ENCODE data around the gene TRAPPC11.

Gene TRAPPC11

GRCh38 chr4:183627979-183628588 lies 31.0 kb upstream of the TRAPPC11 start:
- FAIRE-seq: no peak
- DNase-seq (ENCODE audit: insufficient read length): no peak
- TF ChIP-seq TAF1 (IDR thresholded peaks at IDR 0.05; ENCODE audit: borderline replicate concordance, low read depth, low read length): no peak
- no peak for TF ChIP-seq POLR2AphosphoS5 (IDR thresholded peaks at IDR 0.05; ENCODE audit: low read depth, low read length)
- no peak for TF ChIP-seq POLR2A (IDR thresholded peaks at IDR 0.05; ENCODE audit: low read depth, low read length)

- DNase-seq (ENCODE audit: insufficient read length): no peak
- no peak for FAIRE-seq
- TF ChIP-seq POLR2AphosphoS5 (IDR thresholded peaks at IDR 0.05; ENCODE audit: low read depth, low read length): no peak
These were observed 27.4 kb upstream of the TRAPPC11 start for GRCh38 chr4:183631577-183632198.

DNA sequence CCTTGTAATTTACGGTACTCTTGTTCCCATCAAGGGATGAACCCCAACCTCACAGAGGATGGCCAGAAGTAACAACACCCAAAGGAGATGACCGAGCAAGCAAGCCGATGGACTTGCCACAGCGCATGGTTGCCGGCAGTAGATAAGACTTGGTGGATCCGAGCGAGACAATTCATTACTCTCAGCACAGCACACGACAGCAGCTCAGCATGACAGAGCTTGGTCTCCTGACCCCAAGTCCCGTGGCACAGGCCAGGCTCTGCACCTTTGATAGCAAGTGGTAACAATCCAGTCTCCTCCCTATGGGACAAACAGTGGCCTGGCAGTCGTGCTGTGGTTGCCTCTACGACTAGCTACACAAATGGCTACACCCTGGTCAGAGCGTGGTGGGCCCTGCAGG lies 26.4 kb upstream of the TRAPPC11 start:
- FAIRE-seq (no peak), DNase-seq (ENCODE audit: insufficient read length) (no peak)
- TF ChIP-seq POLR2A (IDR thresholded peaks at IDR 0.05; ENCODE audit: low read depth, low read length) (no peak), POLR2AphosphoS5 (IDR thresholded peaks at IDR 0.05; ENCODE audit: low read depth, low read length) (no peak), TAF1 (IDR thresholded peaks at IDR 0.05; ENCODE audit: borderline replicate concordance, low read depth, low read length) (no peak)

GRCh38 chr4:183633476-183634400 lies 25.4 kb upstream of the TRAPPC11 start:
- FAIRE-seq: no peak
- DNase-seq (ENCODE audit: insufficient read length): no peak
- TF ChIP-seq POLR2A (IDR thresholded peaks at IDR 0.05; ENCODE audit: low read depth, low read length) (no peak), POLR2AphosphoS5 (IDR thresholded peaks at IDR 0.05; ENCODE audit: low read depth, low read length) (no peak), TAF1 (IDR thresholded peaks at IDR 0.05; ENCODE audit: borderline replicate concordance, low read depth, low read length) (no peak)

- no peak for DNase-seq (ENCODE audit: insufficient read length)
- no peak for TF ChIP-seq POLR2AphosphoS5 (IDR thresholded peaks at IDR 0.05; ENCODE audit: low read depth, low read length)
- TF ChIP-seq POLR2A (IDR thresholded peaks at IDR 0.05; ENCODE audit: low read depth, low read length): no peak
- no peak for TF ChIP-seq TAF1 (IDR thresholded peaks at IDR 0.05; ENCODE audit: borderline replicate concordance, low read depth, low read length)
- no peak for FAIRE-seq
These were observed 23.8 kb upstream of the TRAPPC11 start for GRCh38 chr4:183635321-183635720.

- DNase-seq (ENCODE audit: insufficient read length) (no peak), FAIRE-seq (no peak)
- TF ChIP-seq TAF1 (IDR thresholded peaks at IDR 0.05; ENCODE audit: borderline replicate concordance, low read depth, low read length) (no peak), POLR2AphosphoS5 (IDR thresholded peaks at IDR 0.05; ENCODE audit: low read depth, low read length) (no peak), POLR2A (IDR thresholded peaks at IDR 0.05; ENCODE audit: low read depth, low read length) (no peak)
These were observed 23.4 kb upstream of the TRAPPC11 start for GRCh38 chr4:183635741-183636140.

GRCh38 chr4:183636503-183636902 lies 22.6 kb upstream of the TRAPPC11 start:
- no peak for DNase-seq (ENCODE audit: insufficient read length)
- TF ChIP-seq POLR2A (IDR thresholded peaks at IDR 0.05; ENCODE audit: low read depth, low read length): no peak
- TF ChIP-seq TAF1 (IDR thresholded peaks at IDR 0.05; ENCODE audit: borderline replicate concordance, low read depth, low read length): no peak
- TF ChIP-seq POLR2AphosphoS5 (IDR thresholded peaks at IDR 0.05; ENCODE audit: low read depth, low read length): no peak
- no peak for FAIRE-seq

DNA sequence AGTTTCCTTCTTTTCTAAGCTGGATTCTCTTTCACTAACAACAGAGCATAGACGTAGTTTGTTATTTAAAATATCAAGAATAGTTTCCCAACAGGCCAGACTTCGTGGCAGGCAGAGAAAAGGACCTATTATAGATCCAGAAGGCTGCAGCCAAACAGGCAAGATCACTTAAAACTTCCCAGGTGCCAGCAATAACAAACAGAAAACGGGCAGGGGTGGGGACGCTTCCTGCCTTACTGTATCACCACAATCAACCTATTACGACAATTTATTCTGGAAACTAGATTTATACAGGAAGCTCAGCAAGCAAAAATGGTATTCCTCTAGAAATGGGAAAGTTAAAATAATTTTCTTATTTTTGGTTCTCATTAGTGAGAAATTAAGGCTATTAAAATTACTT lies 22.2 kb upstream of the TRAPPC11 start:
- TF ChIP-seq POLR2A (IDR thresholded peaks at IDR 0.05; ENCODE audit: low read depth, low read length): no peak
- no peak for TF ChIP-seq POLR2AphosphoS5 (IDR thresholded peaks at IDR 0.05; ENCODE audit: low read depth, low read length)
- TF ChIP-seq TAF1 (IDR thresholded peaks at IDR 0.05; ENCODE audit: borderline replicate concordance, low read depth, low read length): no peak
- no peak for DNase-seq (ENCODE audit: insufficient read length)
- FAIRE-seq: no peak

GRCh38 chr4:183637461-183637860 lies 21.6 kb upstream of the TRAPPC11 start:
- no peak for DNase-seq (ENCODE audit: insufficient read length)
- FAIRE-seq: no peak
- TF ChIP-seq POLR2AphosphoS5 (IDR thresholded peaks at IDR 0.05; ENCODE audit: low read depth, low read length) (no peak), TAF1 (IDR thresholded peaks at IDR 0.05; ENCODE audit: borderline replicate concordance, low read depth, low read length) (no peak), POLR2A (IDR thresholded peaks at IDR 0.05; ENCODE audit: low read depth, low read length) (no peak)

DNA sequence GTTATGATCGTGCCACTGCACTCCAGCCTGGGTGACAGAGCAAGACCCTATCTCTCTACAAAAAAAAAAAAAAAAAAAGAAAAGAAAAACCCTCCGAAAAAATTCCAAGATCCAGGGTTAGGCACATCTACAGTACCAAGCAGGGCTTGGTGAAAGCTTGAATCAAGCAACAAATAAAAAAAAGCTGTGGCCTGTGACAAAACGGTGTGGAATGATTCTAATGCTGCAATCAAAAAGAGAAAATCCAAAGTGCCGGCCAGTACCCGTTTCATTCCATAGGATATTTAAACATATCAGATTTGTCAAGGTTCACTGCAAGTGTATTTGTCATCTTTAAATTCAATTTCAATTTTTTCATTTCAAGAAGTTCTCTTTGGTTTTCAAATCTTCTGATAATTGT lies 20.7 kb upstream of the TRAPPC11 start:
- no peak for FAIRE-seq
- no peak for DNase-seq (ENCODE audit: insufficient read length)
- TF ChIP-seq POLR2AphosphoS5 (IDR thresholded peaks at IDR 0.05; ENCODE audit: low read depth, low read length): no peak
- no peak for TF ChIP-seq POLR2A (IDR thresholded peaks at IDR 0.05; ENCODE audit: low read depth, low read length)
- TF ChIP-seq TAF1 (IDR thresholded peaks at IDR 0.05; ENCODE audit: borderline replicate concordance, low read depth, low read length): no peak

- DNase-seq (ENCODE audit: insufficient read length) (no peak), FAIRE-seq (peak; percentile 64)
- no peak for TF ChIP-seq TAF1 (IDR thresholded peaks at IDR 0.05; ENCODE audit: borderline replicate concordance, low read depth, low read length)
- TF ChIP-seq POLR2A (IDR thresholded peaks at IDR 0.05; ENCODE audit: low read depth, low read length): no peak
- no peak for TF ChIP-seq POLR2AphosphoS5 (IDR thresholded peaks at IDR 0.05; ENCODE audit: low read depth, low read length)
These were observed 19.8 kb upstream of the TRAPPC11 start for GRCh38 chr4:183639291-183639690.
